ENCODE data around the gene NAV2.

NAV2 gene

GRCh38 chr11:19785265-19785664 is 72.6 kb downstream of the NAV2 start:
- no peak for DNase-seq

GRCh38 chr11:19786644-19787043 is 74.0 kb downstream of the NAV2 start:
- DNase-seq, result no peak

DNA sequence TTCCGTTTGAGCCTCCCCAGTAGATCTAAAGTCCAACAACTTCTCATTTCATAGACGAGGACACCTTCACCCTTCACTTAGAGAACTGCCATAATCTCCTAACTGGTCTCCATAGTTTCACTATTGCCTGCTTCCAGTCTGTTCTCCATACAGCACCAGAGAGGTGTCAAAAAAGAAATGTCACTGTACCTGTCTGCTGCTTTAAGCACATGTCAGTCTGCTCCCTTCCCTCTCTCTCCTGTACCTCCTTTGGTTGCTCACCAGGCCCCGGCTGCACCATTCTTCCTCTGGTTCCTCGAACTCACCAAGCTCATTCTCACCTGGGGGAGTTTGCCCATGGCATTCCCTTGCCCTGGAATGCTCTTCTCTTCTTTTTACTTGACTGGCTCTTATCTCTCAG is 75.8 kb downstream of the NAV2 start:
- DNase-seq, result no peak

DNA sequence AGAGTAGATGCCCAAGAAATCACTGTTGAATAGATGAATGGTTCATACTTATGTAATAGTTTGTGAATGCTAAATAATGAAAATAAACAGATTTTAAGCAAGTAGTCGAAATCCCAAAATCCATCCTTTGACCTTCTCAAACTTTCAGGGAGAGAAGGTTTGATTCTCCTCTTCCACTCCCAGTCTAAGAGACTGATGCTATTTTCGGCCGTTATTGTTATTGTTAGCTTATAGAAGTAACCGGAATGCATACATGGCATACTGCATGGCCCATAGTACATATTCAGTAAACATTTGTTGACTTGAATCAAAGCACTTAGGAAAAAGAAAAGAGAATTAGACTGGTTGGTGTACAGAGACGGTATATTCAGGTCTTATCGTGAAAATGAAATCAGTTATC is 76.6 kb downstream of the NAV2 start:
- DNase-seq, result no peak

- DNase-seq, result no peak
Observed at GRCh38 chr11:19789835-19790710, 77.4 kb downstream of the NAV2 start.

DNA sequence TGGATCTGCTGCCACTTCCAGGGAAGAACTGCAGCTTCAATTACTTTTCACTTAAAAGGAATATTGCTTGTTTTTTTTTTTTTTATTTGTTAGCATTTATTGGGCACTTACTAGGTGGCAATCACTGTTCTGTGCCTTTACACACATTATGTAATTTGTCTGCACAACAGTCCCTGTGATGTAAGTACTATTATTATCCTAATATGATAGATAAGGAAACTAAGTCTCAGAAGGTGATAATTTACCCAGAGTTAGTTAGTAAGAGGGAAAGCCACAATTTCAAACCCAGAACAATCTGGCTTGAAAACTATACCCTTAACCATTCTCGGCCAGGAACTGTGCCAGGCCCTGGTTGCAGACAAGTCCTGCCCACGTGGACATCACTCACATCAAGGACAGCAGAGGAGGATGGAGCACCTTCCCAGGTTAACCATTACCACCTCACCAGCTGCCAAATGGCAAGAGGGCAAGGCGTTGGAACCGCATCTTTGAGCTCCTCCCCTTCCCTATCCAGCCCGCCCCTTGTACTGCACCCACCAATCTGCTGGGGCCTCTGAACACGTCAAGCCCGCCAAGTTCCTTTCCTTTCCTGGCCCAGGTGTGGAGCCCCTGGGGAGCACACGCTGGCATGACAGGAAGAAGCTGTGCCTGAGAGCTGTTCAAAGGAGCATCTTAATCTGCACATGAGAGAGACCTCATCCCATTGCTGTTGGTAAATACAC is 78.4 kb downstream of the NAV2 start:
- DNase-seq, result no peak

DNA sequence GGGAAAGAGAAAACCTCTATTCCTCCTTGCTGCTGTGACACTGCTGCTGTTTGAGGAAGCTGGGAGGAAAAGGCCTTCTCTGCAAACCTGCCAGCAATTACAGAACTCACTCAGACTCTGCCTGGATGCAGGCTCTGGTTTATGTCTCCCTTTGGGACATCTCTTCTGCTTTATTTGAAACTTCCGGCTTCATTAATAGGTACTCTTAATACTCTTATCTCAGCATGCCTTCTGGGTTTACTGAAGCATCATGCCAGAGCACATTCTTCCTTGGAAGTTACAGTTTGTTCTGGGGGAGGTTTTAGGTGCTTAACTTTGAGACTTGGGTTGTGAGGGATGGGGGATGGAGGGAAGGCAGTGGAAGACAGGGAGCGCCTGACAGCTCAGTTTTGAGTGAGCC is 79.9 kb downstream of the NAV2 start:
- no peak for DNase-seq

DNA sequence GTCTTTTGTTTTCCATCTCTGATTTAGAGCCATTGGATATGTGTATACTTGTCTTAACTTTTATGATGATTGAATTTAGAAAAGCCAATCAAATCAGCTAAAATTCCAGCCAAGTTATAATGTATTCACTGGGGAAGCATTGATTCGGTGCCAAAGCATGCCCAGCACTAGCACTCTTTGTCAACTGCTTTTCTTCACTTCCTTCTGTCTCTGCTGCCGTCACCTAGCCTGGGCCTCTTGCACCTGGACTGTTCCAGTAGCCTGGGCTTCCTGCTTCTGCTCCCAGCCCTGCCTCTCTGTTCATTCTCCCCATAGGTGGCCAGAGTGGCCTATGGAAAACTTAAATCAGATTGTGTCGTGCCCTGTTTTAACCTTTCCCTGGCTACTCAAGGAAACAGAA is 80.7 kb downstream of the NAV2 start:
- no peak for DNase-seq

GRCh38 chr11:19794161-19794560 is 81.5 kb downstream of the NAV2 start:
- no peak for DNase-seq

DNA sequence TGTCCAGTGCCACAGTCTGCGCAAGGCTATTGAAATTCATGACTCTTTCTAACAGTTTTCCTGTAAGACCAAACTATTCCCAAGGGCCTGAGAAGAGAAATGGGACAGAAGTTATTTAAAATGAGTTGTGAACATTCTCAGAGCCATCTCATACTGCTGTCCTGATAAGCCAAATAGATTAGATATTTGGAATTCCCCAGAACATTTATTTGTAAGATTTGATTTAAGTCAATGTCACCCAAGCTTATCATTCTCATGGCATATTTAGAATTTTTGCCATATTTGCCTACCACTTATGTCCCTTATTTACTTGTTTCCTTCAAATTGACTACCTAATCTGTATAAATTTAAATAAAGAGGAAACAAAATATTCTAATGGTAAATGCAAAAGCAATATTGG is 82.4 kb downstream of the NAV2 start:
- no peak for DNase-seq

DNA sequence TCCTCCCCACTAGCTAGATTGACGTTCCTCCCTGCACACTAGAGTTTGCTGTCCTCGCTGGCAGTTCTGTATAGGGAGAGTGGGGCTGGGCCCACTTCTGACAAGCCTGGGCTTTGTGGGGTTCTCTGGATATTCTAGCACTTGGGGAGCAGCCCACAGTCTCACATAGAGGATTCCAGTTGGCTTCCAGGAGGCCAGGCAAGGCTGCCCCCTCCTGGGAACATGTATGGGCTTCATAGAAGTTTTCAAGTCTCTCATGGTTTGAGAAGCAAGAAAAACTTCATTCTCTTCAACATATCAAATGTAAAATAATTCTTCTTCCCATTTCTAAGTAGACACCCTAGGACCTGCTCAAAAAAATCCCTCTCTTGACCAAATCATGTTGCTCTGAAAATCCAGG is 87.5 kb downstream of the NAV2 start:
- no peak for DNase-seq

GRCh38 chr11:19800714-19801519 is 88.3 kb downstream of the NAV2 start:
- DNase-seq, result no peak

DNA sequence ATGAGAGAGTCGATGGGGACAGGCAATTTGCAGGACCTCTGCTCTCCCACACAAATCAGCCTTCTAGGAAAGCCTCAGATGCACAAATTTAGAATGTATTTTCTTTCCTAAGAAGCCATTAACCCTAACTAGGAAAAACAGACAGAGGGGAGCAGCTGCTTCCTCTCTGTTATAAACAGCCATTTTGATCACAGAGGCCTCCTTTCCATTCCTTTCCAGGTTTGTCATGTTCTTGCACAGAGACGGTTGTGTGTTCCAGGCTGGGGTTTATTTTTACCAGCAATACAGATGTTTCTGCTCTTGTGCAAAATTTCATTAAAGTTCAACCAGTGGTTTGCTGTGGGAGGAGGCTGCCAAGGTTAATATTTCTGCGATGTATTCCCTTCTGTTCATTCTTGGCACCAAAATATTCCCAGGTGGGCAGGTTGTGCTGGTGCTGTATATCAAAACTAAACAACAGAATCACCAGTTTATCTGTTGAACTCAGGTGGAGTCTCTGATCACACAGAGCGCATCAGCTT is 90.2 kb downstream of the NAV2 start:
- no peak for DNase-seq

GRCh38 chr11:19803506-19803998 is 90.9 kb downstream of the NAV2 start:
- no peak for DNase-seq

- no peak for DNase-seq
Observed at GRCh38 chr11:19805376-19805775, 92.7 kb downstream of the NAV2 start.

- DNase-seq, result no peak
Observed at GRCh38 chr11:19805827-19806226, 93.2 kb downstream of the NAV2 start.

DNA sequence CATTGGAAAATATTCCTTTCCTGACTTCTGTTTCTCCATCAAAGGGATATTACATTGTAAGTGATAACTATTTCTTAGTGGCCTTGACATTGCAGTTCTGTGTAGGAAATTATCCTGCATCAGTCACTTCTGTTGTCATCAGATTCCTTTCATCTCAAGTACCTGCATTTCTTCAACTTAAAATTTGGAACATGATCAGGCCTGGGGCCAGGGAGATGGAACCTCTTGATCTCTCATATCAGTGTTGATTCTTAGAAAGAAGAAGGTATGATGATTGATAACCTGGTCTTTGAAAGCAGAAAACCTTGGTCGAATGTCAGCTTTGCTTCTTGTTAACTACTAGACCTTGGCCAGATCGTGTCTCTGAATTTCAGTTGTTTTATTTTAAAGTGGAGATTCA is 93.6 kb downstream of the NAV2 start:
- DNase-seq, result no peak

DNA sequence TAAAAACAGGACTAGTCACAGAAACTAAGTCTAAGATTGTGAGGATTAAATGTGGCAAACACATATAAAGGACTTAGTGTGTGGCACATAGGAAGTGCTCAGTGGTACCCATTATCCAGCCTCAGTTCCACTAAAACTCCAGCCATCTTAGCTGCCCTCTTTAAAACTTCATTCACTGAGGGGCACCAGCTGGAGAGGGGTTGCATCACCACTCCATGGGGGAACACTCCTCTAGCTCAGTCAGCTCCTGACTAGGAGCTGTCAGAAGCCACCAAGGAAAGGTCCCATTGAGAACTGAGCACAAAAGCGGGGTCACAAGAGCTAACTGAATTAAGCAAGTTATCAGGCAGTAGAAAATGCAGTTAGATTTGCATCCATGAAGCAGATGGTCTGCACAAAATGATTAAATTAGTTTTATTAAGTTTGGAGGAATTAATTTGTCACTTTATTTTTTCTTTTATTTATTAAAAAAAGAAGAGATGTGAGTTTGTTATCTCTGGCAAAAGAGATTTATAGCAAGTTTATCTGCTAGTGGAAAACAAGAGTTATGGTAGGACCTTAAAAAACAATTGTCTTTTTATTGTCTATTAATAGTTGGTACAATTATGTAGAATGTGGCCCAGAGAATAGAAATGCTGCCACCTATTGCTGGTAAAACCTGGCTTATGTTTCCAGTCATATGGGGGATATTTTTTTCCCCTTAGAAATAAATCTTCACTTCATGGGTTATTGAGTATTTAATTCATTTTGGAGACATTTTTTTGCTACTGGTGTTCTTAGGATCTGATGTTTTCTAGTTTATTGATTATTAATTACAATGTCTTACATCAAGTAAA is 95.7 kb downstream of the NAV2 start:
- DNase-seq, result no peak

- DNase-seq, result no peak
Observed at GRCh38 chr11:19810852-19811251, 98.2 kb downstream of the NAV2 start.

DNA sequence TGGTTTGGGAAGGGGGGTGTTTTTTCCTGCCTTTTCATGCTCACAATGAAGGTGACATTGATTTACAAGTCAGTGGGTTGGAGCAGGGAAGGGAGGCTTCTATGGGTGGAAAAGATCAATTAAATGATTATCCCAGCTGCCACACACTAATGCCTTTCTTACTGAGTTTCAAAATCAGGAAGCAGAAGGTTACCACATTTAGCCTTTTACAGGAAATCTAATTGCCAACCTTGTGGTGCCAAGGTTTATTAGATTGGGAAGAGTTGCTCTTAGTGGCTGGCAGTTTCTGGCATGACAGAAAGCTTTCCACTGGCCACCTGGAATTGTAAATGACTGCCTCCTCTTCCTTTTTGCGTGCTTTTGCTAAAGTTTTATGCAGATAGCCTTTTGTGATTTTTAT is 98.7 kb downstream of the NAV2 start:
- no peak for DNase-seq

DNA sequence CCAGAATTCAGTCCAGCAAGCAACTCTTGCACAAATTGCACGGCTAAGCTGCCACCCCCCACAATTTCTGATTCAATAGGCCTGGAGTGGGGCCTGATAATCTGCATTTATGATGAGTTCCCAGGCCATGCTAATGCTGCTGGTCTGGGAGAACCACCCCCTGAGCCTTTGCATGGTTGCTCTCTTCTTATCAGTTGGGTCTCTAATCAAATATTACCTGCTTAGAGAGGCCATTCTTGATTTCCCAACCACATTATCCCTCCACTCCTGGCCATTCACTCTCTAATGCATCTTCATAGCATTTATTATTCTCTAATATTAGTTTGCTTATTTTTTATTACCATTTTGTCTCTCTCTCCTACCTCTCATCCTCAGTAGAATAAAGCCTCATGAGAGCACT is 99.5 kb downstream of the NAV2 start:
- DNase-seq, result no peak

DNA sequence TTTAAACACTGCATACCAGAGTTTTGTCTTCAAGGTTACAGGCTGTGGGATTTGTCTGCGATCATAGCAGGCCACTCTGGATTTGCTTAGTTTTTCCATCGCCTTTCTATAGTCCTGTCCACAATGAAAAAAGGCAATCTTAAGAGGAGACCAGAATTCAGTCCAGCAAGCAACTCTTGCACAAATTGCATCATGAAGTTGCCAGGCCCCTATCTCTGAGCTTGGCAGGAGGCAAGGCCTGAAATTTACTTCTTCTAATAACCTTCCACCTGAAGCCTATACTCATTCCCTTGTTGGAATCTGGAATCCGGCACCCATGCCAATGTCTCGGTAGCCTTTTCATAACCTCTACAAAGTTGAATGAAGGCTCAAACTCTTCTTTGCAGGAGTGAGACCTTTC is 100.1 kb downstream of the NAV2 start:
- DNase-seq, result no peak
